NB4 (cell line): ENCODE measurements around the gene ADK.

Experiments
- DNase-seq: peaks from one replicate; pipeline ENCODE4 v3.0.0; 2010; ENCODE audit warnings: low read depth
- H3K4me3 ChIP-seq: one replicate; pipeline ENCODE4 v1.5.1; 2011; ENCODE audit warnings: mild to moderate bottlenecking, low read depth, low read length, moderate library complexity
- MAX ChIP-seq: IDR thresholded peaks from 2 replicates; pipeline ENCODE4 v1.6.1; 2011; ENCODE audit warnings: low read depth, low read length
- MYC ChIP-seq: IDR thresholded peaks from 2 replicates; pipeline ENCODE4 v1.6.1; 2011; ENCODE audit warnings: low read depth, low read length
- POLR2A ChIP-seq: IDR thresholded peaks from 2 replicates; pipeline ENCODE4 v1.6.1; 2011; ENCODE audit warnings: mild to moderate bottlenecking; ENCODE audit not compliant: insufficient read length; ENCODE audit errors: extremely low read depth
- TF ChIP-seq, protein P1 (sequence below): IDR thresholded peaks from one replicate; pipeline ENCODE4 v1.5.1; 2012; ENCODE audit warnings: low read depth, low read length

Gene ADK

DNA sequence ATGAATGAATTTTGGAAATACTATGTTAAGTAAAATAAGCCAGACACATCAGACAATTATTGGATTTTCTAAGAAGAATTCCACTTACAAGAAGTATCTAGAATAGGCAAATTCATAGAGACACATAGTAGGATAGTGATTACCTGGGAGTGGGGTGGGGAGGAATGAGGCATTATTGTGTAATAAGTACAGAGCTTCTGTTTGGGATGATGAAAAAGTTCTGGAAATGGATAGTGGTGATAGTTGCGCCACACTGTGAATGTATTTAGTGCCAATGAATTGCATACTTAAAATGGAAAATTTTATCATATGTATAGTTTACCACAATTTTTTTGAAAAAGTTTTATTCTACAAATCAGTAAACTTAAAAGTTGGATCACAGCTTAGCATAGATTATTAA is 378.2 kb downstream of the ADK start:
- H3K4me3 ChIP-seq, result no peak overlapping the region
- DNase-seq, result no peak
- TF ChIP-seq POLR2A (no peak), MYC (no peak), MAX (no peak)
- TF ChIP-seq, protein P1, sequence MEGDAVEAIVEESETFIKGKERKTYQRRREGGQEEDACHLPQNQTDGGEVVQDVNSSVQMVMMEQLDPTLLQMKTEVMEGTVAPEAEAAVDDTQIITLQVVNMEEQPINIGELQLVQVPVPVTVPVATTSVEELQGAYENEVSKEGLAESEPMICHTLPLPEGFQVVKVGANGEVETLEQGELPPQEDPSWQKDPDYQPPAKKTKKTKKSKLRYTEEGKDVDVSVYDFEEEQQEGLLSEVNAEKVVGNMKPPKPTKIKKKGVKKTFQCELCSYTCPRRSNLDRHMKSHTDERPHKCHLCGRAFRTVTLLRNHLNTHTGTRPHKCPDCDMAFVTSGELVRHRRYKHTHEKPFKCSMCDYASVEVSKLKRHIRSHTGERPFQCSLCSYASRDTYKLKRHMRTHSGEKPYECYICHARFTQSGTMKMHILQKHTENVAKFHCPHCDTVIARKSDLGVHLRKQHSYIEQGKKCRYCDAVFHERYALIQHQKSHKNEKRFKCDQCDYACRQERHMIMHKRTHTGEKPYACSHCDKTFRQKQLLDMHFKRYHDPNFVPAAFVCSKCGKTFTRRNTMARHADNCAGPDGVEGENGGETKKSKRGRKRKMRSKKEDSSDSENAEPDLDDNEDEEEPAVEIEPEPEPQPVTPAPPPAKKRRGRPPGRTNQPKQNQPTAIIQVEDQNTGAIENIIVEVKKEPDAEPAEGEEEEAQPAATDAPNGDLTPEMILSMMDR, result no peak

DNA sequence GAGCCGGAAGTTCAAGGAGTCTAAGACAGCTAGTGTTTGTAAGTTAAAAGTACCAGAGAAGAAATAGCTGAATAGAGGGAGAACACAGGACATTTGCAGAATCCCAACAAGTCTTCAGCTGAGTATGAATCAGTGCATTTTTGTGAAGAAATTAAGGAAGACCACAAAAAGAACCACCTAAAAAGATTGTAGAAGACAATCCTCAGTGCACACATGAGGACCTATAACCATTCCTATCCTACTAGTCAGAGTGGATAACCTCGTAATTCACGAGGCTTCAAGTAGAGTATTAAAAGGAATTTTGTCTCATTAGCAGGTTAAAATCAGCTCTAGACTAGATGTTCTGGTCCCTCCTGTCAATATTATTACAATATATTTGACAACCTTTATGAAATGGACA is 380.0 kb downstream of the ADK start:
- TF ChIP-seq, protein P1, result no peak
- TF ChIP-seq MYC (no peak), POLR2A (no peak), MAX (no peak)
- DNase-seq, result no peak

DNA sequence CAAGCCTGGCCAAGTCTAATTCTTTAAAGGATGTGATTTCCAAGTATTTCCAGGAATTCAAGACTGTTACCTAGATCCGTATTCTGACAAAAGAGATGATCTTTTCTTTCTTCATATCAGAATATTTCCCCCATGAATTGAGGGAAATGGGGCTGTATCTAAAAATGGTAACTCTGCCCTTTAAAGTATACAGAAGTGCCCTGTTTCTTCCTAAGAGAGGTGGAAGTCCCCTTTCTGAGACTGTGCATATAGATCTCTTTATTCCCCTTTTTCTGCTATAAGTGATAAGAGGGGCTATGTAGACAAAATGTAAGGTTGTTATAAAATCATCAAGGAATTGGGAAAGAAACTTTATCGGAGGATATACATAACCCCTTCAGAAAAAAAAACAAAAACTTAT is 388.3 kb downstream of the ADK start:
- TF ChIP-seq, protein P1, result no peak
- no peak for TF ChIP-seq MAX
- no peak for TF ChIP-seq POLR2A
- TF ChIP-seq MYC, result no peak
- DNase-seq, result no peak

More for the DNA sequence above, 380.0 kb downstream of the ADK start:
- no peak overlapping the region for H3K4me3 ChIP-seq

GRCh38 chr10:74541375-74541774 is 390.4 kb downstream of the ADK start:
- TF ChIP-seq POLR2A (no peak), MYC (no peak), MAX (no peak)
- TF ChIP-seq, protein P1, result no peak
- no peak for DNase-seq

More for the DNA sequence above, 388.3 kb downstream of the ADK start:
- no peak overlapping the region for H3K4me3 ChIP-seq

GRCh38 chr10:74542077-74542476 is 391.1 kb downstream of the ADK start:
- H3K4me3 ChIP-seq, result no peak overlapping the region
- TF ChIP-seq MAX, result no peak
- TF ChIP-seq POLR2A, result no peak
- TF ChIP-seq MYC, result no peak
- TF ChIP-seq, protein P1, result no peak
- peak; percentile 18 for DNase-seq

More at GRCh38 chr10:74541375-74541774, 390.4 kb downstream of the ADK start:
- no peak overlapping the region for H3K4me3 ChIP-seq
